H1 (cell line): ENCODE data around the gene TXNIP. TPM values are rescaled to one million over a fixed set of nuclear protein-coding genes. Genes with fewer than 3 reads are reported as not detected.

Experiments used
- CTCF ChIA-PET: fragments of 300-600 bp; sonication (Branson Sonifier 250); formaldehyde crosslinking; loops from one replicate; lab custom pipeline; 2021; ENCODE audit not compliant: partially characterized antibody; lab: Charles Lee
- POLR2A ChIA-PET: fragments of 300-600 bp; sonication (Branson Sonifier 250); formaldehyde crosslinking; loops from one replicate; lab custom pipeline; 2021; ENCODE audit warnings: inconsistent platforms; ENCODE audit not compliant: partially characterized antibody; lab: Charles Lee
- DNase-seq, 2 experiments: peaks; one replicate each; pipeline versions ENCODE4 v3.0.0 to v3.0.0-alpha.2; 2010 to 2022; ENCODE audit warnings: low spot score in 2 of 2, low read depth in 1 of 2, mixed read lengths in 1 of 2
- FAIRE-seq: peaks from 2 replicates; lab custom pipeline; 2011; peaks lifted over from hg19 to GRCh38; lab: Jason Lieb, UNC
- H2AFZ ChIP-seq: 2 replicates; pipeline ENCODE4 v1.8.1; 2012; ENCODE audit warnings: low read length, inconsistent platforms
- H2AK5ac ChIP-seq: 2 replicates; pipeline ENCODE4 v1.6.1; 2013; ENCODE audit warnings: low read depth, low read length
- H2BK120ac ChIP-seq: replicated peaks from 2 replicates; pipeline ENCODE3; 2013; ENCODE audit warnings: low read depth, low read length, inconsistent platforms
- H2BK12ac ChIP-seq: 2 replicates; pipeline ENCODE4 v1.6.1; 2013; ENCODE audit warnings: low read depth, low read length
- H2BK15ac ChIP-seq: 2 replicates; pipeline ENCODE4 v1.6.1; 2013; ENCODE audit warnings: low read length
- H2BK20ac ChIP-seq: 2 replicates; pipeline ENCODE4 v1.6.1; 2013; ENCODE audit warnings: low read length
- H2BK5ac ChIP-seq: 2 replicates; pipeline ENCODE4 v1.6.1; 2013; ENCODE audit warnings: low read depth, low read length
- H3K14ac ChIP-seq: 2 replicates; pipeline ENCODE4 v1.6.1; 2013; ENCODE audit warnings: inconsistent platforms; ENCODE audit not compliant: insufficient read length
- H3K18ac ChIP-seq: 2 replicates; pipeline ENCODE4 v1.6.1; 2013; ENCODE audit warnings: low read length; ENCODE audit errors: extremely low read depth
- H3K23ac ChIP-seq: 2 replicates; pipeline ENCODE4 v1.6.1; 2013; ENCODE audit warnings: inconsistent platforms; ENCODE audit not compliant: insufficient read length
- H3K23me2 ChIP-seq: 2 replicates; pipeline ENCODE4 v1.6.1; 2013; ENCODE audit warnings: low read depth, low read length
- H3K27ac ChIP-seq: 2 replicates; pipeline ENCODE4 v1.6.1; 2011; ENCODE audit warnings: low read depth, low read length, inconsistent platforms
- H3K27me3 ChIP-seq, 4 experiments: replicated peaks in 1 of 4; 1 replicate in 1 of 4; 2 replicates in 3 of 4; pipeline versions ENCODE4 v1.6.1 to v1.8.1; 2011 to 2013; ENCODE audit warnings: low read length in 3 of 4, mild to moderate bottlenecking in 3 of 4, inconsistent platforms in 2 of 4, mixed read lengths in 2 of 4, moderate library complexity in 1 of 4; ENCODE audit not compliant: control insufficient read depth in 3 of 4, insufficient read depth in 3 of 4; ENCODE audit errors: extremely low read depth in 1 of 4
- H3K36me3 ChIP-seq, 4 experiments: 2 replicates each; pipeline versions ENCODE4 v1.6.1 to v1.8.1; 2011 to 2013; ENCODE audit warnings: mild to moderate bottlenecking in 4 of 4, low read length in 3 of 4, moderate library complexity in 2 of 4, control low read depth in 1 of 4, inconsistent platforms in 1 of 4; ENCODE audit not compliant: insufficient read depth in 4 of 4, control insufficient read depth in 2 of 4
- H3K4ac ChIP-seq: replicated peaks from 2 replicates; pipeline ENCODE3; 2013; ENCODE audit warnings: low read length, low read depth, mixed read lengths, inconsistent platforms; ENCODE audit not compliant: insufficient read length
- H3K4me1 ChIP-seq, 4 experiments: replicated peaks in 1 of 4; 1 replicate in 1 of 4; 2 replicates in 3 of 4; pipeline versions ENCODE4 v1.6.1 to v1.8.1; 2011 to 2013; ENCODE audit warnings: low read length in 3 of 4, inconsistent platforms in 2 of 4, mixed read lengths in 1 of 4; ENCODE audit not compliant: insufficient read depth in 4 of 4, control insufficient read depth in 3 of 4
- H3K4me2 ChIP-seq, 2 experiments: 2 replicates each; pipeline versions ENCODE4 v1.6.1 to v1.8.1; 2011 to 2013; ENCODE audit warnings: low read depth in 2 of 2, low read length in 2 of 2, control low read depth in 1 of 2, inconsistent platforms in 1 of 2, mild to moderate bottlenecking in 1 of 2; ENCODE audit not compliant: insufficient read depth in 1 of 2
- H3K4me3 ChIP-seq, 4 experiments: fragments of 200-600, 300-600 bp in 1 of 4; sonication (generic), shearing (Covaris generic), sonication (Bioruptor Twin) in 1 of 4; 2 replicates each; pipeline versions ENCODE4 v1.5.1 to v1.8.1; 2011 to 2016; ENCODE audit warnings: low read length in 4 of 4, low read depth in 3 of 4, control low read depth in 2 of 4, inconsistent platforms in 2 of 4, mild to moderate bottlenecking in 2 of 4, mixed read lengths in 1 of 4, moderate library complexity in 1 of 4; ENCODE audit not compliant: insufficient read depth in 2 of 4; ENCODE audit errors: extremely low read depth in 1 of 4
- H3K56ac ChIP-seq: replicated peaks from 2 replicates; pipeline ENCODE3; 2013; ENCODE audit warnings: low read depth, mild to moderate bottlenecking, mixed read lengths, low read length, inconsistent platforms; ENCODE audit not compliant: insufficient read length
- H3K79me1 ChIP-seq: 2 replicates; pipeline ENCODE4 v1.6.1; 2013; ENCODE audit warnings: low read depth, low read length, control low read depth
- H3K79me2 ChIP-seq, 2 experiments: 2 replicates each; pipeline versions ENCODE4 v1.6.1 to v1.8.1; 2012 to 2013; ENCODE audit warnings: low read length in 2 of 2, mild to moderate bottlenecking in 2 of 2, inconsistent platforms in 1 of 2; ENCODE audit not compliant: insufficient read depth in 2 of 2, control insufficient read depth in 1 of 2
- H3K9ac ChIP-seq, 4 experiments: replicated peaks in 1 of 4; 1 replicate in 1 of 4; 2 replicates in 3 of 4; pipeline versions ENCODE4 v1.6.1 to v1.8.1; 2011 to 2013; ENCODE audit warnings: low read depth in 3 of 4, low read length in 3 of 4, control low read depth in 2 of 4, mild to moderate bottlenecking in 2 of 4, moderate library complexity in 2 of 4, inconsistent platforms in 1 of 4; ENCODE audit errors: extremely low read depth in 1 of 4
- H3K9me3 ChIP-seq, 2 experiments: 2 replicates each; pipeline versions ENCODE4 v1.6.1 to v1.8.1; 2012 to 2013; ENCODE audit warnings: mild to moderate bottlenecking in 2 of 2, moderate library complexity in 2 of 2, control low read depth in 1 of 2, inconsistent platforms in 1 of 2, low read depth in 1 of 2, low read length in 1 of 2, mixed read lengths in 1 of 2; ENCODE audit not compliant: insufficient read depth in 2 of 2
- H4K20me1 ChIP-seq, 2 experiments: replicated peaks in 1 of 2; 2 replicates each; pipeline versions ENCODE3 to v1.8.1; 2011 to 2013; ENCODE audit warnings: inconsistent platforms in 2 of 2, low read length in 2 of 2, mild to moderate bottlenecking in 1 of 2; ENCODE audit not compliant: insufficient read depth in 2 of 2, control insufficient read depth in 1 of 2
- H4K5ac ChIP-seq: 2 replicates; pipeline ENCODE4 v1.6.1; 2013; ENCODE audit warnings: low read length, low read depth, mixed read lengths, inconsistent platforms; ENCODE audit not compliant: insufficient read length
- H4K8ac ChIP-seq: 2 replicates; pipeline ENCODE4 v1.8.0; 2013; ENCODE audit warnings: mild to moderate bottlenecking, moderate library complexity, low read length, inconsistent platforms; ENCODE audit not compliant: insufficient read depth; ENCODE audit errors: extremely low read depth
- H4K91ac ChIP-seq: replicated peaks from 2 replicates; pipeline ENCODE3; 2013; ENCODE audit warnings: low read length, mixed read lengths, inconsistent platforms; ENCODE audit not compliant: insufficient read length
- BCL11A ChIP-seq, 2 experiments: IDR thresholded peaks; one replicate each; pipeline ENCODE4 v1.6.1; 2011; ENCODE audit warnings: low read depth in 2 of 2, low read length in 2 of 2, mild to moderate bottlenecking in 2 of 2
- FOSL1 ChIP-seq: IDR thresholded peaks from 2 replicates; pipeline ENCODE4 v1.6.1; 2011; ENCODE audit warnings: mild to moderate bottlenecking, low read depth, low read length, moderate library complexity; ENCODE audit not compliant: insufficient read depth
- polyA plus RNA-seq, 7 experiments: library from polyadenylated mRNA; depleted of rRNA in 3 of 7; stranded (reverse) in 5 of 7; unstranded in 2 of 7; fragments of >200 nt in 5 of 7; fragments of 200-250 nt in 2 of 7; gene quantifications; 1 replicate in 5 of 7; 2 replicates in 1 of 7; 4 replicates in 1 of 7; pipeline versions ENCODE4 v1.2.1 to v1.2.3, GENCODE V29; 2011 to 2013; ENCODE audit warnings: missing spikeins in 2 of 7, mixed read lengths in 2 of 7
- total RNA-seq: library from RNA; stranded (reverse); fragmentation: NEBNext Ultra II Directional; extraction: Animal tissue kit (Norgen Biotek cat#: 25700); gene quantifications from 2 replicates; pipeline ENCODE4 v1.2.1, GENCODE V29; 2021

The TXNIP gene
- total and polyA plus RNA-seq, 2 of the 8 experiments (the other 6 are each of a cell fraction or from before 2014, with no cell fraction given), result 12.3 to 56.8 TPM

DNA sequence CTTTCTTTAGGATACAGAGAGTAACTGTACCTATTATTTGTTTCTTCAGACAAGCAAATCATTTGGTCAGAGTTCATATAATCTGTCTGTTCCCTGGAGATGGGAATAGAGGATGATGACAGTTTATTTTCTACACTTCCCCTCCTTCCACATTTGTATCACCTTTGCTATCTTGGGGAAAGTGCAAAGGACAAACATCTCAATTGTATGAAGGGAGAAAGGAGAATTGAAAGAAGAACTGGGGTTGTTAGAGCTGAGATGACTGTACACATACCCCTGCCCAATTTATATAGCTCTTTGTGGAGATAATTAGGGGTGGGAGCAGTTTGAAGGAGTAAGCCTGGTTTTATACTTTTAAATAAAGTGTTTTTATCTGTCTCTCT is 17.9 kb downstream of the TXNIP start:
- Histone ChIP-seq H2AFZ (no peak overlapping the region), H3K14ac (no peak overlapping the region), H4K20me1 (no peaks in the 10 kb centered on the region), H2BK15ac (no peak overlapping the region), H3K18ac (peak overlapping the region; percentile 63; the same call in 1 of the 2 replicates)
- DNase-seq, result no peak
- TF ChIP-seq FOSL1, result no peak
- no peak for TF ChIP-seq BCL11A (IDR thresholded peaks at IDR 0.05; ENCODE audit: low read depth in 2 of 2, low read length in 2 of 2)
- TF ChIP-seq, all 59 proteins: peak for 0
- H3K4me3 ChIP-seq, result peak overlapping the region in 2 of 4 experiments; percentile 14 to 41; a peak in 3 of 8 replicates
- H3K36me3 ChIP-seq, result no peaks in the 10 kb centered on the region
- no peaks in the 10 kb centered on the region for H3K9me3 ChIP-seq
- H3K4ac ChIP-seq, result no peak overlapping the region
- peaks cover 4 to 18% (median 13%) of the 10 kb centered on the region in 4 experiments; a peak in 5 of 7 replicates for H3K4me1 ChIP-seq
- no peaks in the 10 kb centered on the region for H3K27me3 ChIP-seq
- peak overlapping the region; percentile 1 for H3K56ac ChIP-seq
- no peaks in the 10 kb centered on the region for H3K79me1 ChIP-seq
- no peaks in the 10 kb centered on the region for H3K79me2 ChIP-seq
- no peak overlapping the region for H3K23ac ChIP-seq
- peaks cover 3% of the 10 kb centered on the region; the same call in 1 of the 2 replicates for H3K23me2 ChIP-seq
- peak overlapping the region in 2 of 4 experiments; percentile 27 to 72; a peak in 2 of 7 replicates for H3K9ac ChIP-seq
- H3K27ac ChIP-seq, result peak overlapping the region; percentile 89
- H2BK5ac ChIP-seq, result peak overlapping the region; percentile 95; the same call in 1 of the 2 replicates
- FAIRE-seq, result no peak
- H2BK20ac ChIP-seq, result no peak overlapping the region
- no peak overlapping the region for H4K8ac ChIP-seq
- ChIA-PET CTCF (interaction anchor here (0.6 to 8.7 kb wide), 15 partner anchors 12 to 269 kb away, joined by 3 to 152 read pairs (median 17); partner anchors contain the start of genes ANKRD34A, HJV, NUDT17 and PIAS3), POLR2A (interaction anchor here (0.9 to 13.7 kb wide), 9 partner anchors 14 to 74 kb away, joined by 3 to 218 read pairs (median 5); partner anchors contain the start of genes ANKRD34A, POLR3GL, RBM8A and TXNIP)
- H3K4me2 ChIP-seq, result peak overlapping the region; percentile 62 to 72
- no peak overlapping the region for H4K91ac ChIP-seq
- H2BK12ac ChIP-seq, result peak overlapping the region; percentile 96; the same call in 1 of the 2 replicates
- no peak overlapping the region for H2AK5ac ChIP-seq
- H2BK120ac ChIP-seq, result no peak overlapping the region
- H4K5ac ChIP-seq, result no peak overlapping the region
